Measurements from ENCODE around the gene DHRSX. TPM values are rescaled to one million over a fixed set of nuclear protein-coding genes. Genes with fewer than 3 reads are reported as not detected.
"Not testable (repeated sequence)": the region's sequence is repeated elsewhere in the genome, so short reads cannot be mapped to it uniquely, and the experiment has no call there.

DHRSX gene
- total RNA-seq, 2 donors from 2014 or later: 14.8 to 46.5 TPM

DNA sequence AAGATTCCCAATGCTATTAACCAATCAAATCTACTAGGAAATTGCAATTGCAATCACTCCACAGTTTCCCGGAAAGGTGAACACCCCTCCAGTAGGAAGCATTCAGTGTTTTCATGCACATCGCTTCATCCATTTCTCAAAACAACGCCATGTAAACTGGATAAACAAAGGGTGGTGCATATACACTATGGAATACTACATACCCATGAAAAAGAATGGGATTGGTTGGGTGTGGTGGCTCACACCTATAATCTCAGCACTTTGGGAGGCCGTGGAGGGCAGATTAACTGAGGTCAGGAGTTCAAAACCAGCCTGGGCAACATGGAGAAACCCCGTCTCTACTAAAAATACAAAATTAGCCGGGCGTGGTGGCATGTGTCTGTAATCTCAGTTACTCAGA is 29.1 kb downstream of the DHRSX start:
- whole genome bisulfite sequencing, 2 donors: 90 to 93% methylated on average over 7 of the region's 7 CpGs
- Histone ChIP-seq H3K27ac (no peak overlapping the region), H3K4me1 (peaks cover 32% of the 10 kb centered on the region), H3K9me3 (no peaks in the 10 kb centered on the region), H3K4me3 (no peak overlapping the region), H3K27me3 (no peaks in the 10 kb centered on the region), H3K36me3 (replicated peaks in 1 of 2; ENCODE audit: insufficient read depth in 1 of 2, low read depth in 2 of 2) (no peaks in the 10 kb centered on the region)
- no peak for DNase-seq
- no peak for ATAC-seq
- TF ChIP-seq POLR2A (IDR thresholded peaks at IDR 0.05): no peak
- TF ChIP-seq, protein P1, sequence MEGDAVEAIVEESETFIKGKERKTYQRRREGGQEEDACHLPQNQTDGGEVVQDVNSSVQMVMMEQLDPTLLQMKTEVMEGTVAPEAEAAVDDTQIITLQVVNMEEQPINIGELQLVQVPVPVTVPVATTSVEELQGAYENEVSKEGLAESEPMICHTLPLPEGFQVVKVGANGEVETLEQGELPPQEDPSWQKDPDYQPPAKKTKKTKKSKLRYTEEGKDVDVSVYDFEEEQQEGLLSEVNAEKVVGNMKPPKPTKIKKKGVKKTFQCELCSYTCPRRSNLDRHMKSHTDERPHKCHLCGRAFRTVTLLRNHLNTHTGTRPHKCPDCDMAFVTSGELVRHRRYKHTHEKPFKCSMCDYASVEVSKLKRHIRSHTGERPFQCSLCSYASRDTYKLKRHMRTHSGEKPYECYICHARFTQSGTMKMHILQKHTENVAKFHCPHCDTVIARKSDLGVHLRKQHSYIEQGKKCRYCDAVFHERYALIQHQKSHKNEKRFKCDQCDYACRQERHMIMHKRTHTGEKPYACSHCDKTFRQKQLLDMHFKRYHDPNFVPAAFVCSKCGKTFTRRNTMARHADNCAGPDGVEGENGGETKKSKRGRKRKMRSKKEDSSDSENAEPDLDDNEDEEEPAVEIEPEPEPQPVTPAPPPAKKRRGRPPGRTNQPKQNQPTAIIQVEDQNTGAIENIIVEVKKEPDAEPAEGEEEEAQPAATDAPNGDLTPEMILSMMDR (IDR thresholded peaks at IDR 0.05): no peak
- intact Hi-C loops (cut with DNase I): no loop called here

DNA sequence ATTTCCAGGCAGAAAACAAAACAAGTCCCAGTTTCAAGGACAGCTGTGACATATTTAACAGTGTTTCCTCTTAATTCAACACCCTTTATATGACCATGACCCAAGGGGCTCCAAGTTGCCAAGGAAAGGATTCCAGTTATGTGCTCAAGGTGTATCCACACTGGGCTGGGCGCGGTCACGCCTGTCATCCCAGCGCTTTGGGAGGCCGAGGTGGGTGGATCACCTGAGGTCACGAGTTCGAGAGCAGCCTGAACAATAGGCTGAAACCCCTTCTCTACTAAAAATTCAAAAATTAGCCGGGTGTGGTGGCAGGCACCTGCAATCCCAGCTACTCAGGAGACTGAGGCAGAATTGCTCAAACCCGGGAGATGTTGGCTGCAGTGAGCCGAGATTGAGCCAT is 29.6 kb downstream of the DHRSX start:
- H3K4me3 ChIP-seq; intact Hi-C loops (cut with DNase I); ATAC-seq: not testable (repeated sequence)

DNA sequence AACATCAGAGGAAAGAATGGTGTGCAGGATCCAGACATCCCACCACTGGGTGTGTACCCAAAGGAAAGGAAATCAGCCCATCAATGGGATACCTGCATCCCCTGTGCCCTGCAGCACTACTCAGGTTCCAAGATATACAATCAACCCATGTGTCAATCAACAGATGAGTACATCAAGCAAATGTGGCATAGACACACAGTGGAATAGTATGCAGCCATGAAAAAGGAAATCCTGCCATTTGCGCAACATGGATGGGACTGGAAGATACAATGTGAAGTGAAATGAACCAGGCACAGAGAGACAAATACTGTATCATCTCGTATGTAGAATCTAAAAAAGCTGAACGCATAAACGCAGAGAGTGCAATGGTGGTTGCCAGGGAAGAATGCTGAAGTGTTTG is 30.9 kb downstream of the DHRSX start:
- H3K27me3 ChIP-seq; H3K27ac ChIP-seq; H3K4me3 ChIP-seq; ATAC-seq; H3K36me3 ChIP-seq (replicated peaks in 1 of 2; ENCODE audit: insufficient read depth in 1 of 2, low read depth in 2 of 2); intact Hi-C loops (cut with DNase I); H3K9me3 ChIP-seq; DNase-seq: not testable (repeated sequence)
- H3K4me1 ChIP-seq: peaks cover 28% of the 10 kb centered on the region
- WGBS, 2 donors: 92 to 96% methylated on average over 4 of the region's 4 CpGs

More for the DNA sequence above, 29.6 kb downstream of the DHRSX start:
- peaks cover 29% of the 10 kb centered on the region for H3K4me1 ChIP-seq
- H3K36me3 ChIP-seq (replicated peaks in 1 of 2; ENCODE audit: insufficient read depth in 1 of 2, low read depth in 2 of 2); DNase-seq; H3K9me3 ChIP-seq; H3K27ac ChIP-seq; H3K27me3 ChIP-seq: not testable (repeated sequence)
- WGBS, 2 donors: 96 to 98% methylated on average over 10 of the region's 10 CpGs

DNA sequence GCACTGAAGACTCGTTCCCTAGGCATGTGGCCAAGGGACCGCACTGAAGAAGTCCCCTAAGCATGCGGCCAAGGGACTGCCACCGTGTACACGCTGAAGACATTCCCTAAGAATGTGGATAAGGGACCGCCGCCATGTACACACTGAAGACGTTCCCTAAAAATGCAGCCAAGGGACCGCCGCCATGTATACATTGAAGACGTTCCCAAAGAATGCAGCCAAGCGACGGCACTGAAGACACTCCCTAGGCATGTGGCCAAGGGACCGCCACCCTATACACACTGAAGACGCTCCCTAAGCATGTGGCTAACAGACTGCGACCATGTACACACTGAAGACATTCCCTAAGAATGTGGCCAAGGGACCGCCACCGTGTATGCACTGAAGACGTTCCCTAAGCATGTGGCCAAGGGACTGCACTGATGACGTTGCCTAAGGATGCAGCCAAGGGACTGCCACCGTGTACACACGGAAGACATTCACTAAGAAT is 31.5 kb downstream of the DHRSX start:
- DNase-seq: no peak
- Histone ChIP-seq H3K27me3 (no peaks in the 10 kb centered on the region), H3K4me3 (no peak overlapping the region), H3K4me1 (peaks cover 22% of the 10 kb centered on the region), H3K9me3 (no peaks in the 10 kb centered on the region), H3K36me3 (replicated peaks in 1 of 2; ENCODE audit: insufficient read depth in 1 of 2, low read depth in 2 of 2) (no peaks in the 10 kb centered on the region), H3K27ac (no peak overlapping the region)
- ATAC-seq: no peak
- TF ChIP-seq, protein P1 (IDR thresholded peaks at IDR 0.05): no peak
- no peak for TF ChIP-seq POLR2A (IDR thresholded peaks at IDR 0.05)
- 90 to 94% methylated on average over 17 to 22 of the region's 22 CpGs for WGBS, 2 donors
- intact Hi-C loops (cut with DNase I): no loop called here

DNA sequence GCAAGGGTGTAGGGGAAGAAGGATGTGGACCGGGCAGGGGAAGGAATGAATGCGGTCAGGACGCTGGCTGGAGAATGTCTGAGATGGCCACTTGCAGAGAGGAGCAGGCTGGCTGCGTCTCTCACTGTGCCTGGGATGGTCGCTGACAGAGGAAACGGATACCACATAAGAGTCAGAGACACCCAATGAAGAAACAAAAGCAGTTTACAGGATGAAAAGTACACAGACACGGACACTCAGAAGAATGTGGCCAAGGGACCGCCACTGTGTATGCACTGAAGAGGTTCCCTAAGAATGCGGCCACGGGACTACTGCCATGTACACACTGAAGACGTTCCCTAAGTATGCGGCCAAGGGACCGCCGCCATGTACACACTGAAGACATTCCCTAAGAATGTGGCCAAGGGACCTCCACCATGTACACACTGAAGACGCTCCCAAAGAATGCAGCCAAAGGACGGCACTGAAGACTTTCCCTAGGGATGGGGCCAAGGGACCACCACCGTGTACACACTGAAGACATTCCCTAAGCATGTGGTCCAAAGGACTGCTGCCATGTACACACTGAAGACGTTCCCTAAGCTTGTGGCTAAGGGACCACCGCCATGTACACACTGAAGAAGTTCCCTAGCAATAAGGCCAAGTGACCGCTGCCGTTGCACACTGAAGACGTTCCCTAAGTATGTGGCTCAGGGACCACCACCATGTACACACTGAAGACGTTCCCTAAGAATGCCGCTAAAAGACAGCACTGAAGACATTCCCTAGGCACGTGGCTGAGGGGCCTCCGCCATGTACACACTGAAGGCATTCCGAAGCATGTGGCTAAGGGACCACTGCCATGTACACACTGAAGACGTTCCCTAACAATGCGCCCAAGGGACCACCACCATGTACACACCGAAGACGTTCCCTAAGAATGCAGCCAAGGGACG is 32.2 kb downstream of the DHRSX start:
- ATAC-seq: no peak

More for the DNA sequence above, 32.2 kb downstream of the DHRSX start:
- H3K4me3 ChIP-seq: no peak overlapping the region
- no peak for DNase-seq
- no peaks in the 10 kb centered on the region for H3K36me3 ChIP-seq (replicated peaks in 1 of 2; ENCODE audit: insufficient read depth in 1 of 2, low read depth in 2 of 2)
- intact Hi-C loops (cut with DNase I): no loop called here
- no peaks in the 10 kb centered on the region for H3K27me3 ChIP-seq
- 85 to 90% methylated on average over 26 to 32 of the region's 32 CpGs for WGBS, 2 donors
- TF ChIP-seq, protein P1 (IDR thresholded peaks at IDR 0.05): no peak
- TF ChIP-seq POLR2A (IDR thresholded peaks at IDR 0.05): no peak
- H3K4me1 ChIP-seq: peaks cover 15% of the 10 kb centered on the region
- no peak overlapping the region for H3K27ac ChIP-seq
- H3K9me3 ChIP-seq: no peaks in the 10 kb centered on the region
